Caco-2 (cell line): Measurements from ENCODE around the gene TRIM9. TPM values are rescaled to one million over a fixed set of nuclear protein-coding genes. Genes with fewer than 3 reads are reported as not detected.

Experiments used
- BruUV-seq: library from RNA; stranded (reverse); fragments of 400-500 nt; replicated peaks from 2 replicates; lab custom pipeline; 2021; lab: Mats Ljungman, UMichigan
- CTCF ChIA-PET: fragments of 300-600 bp; sonication (Branson Sonifier 250); formaldehyde crosslinking; loops from one replicate; lab custom pipeline; 2022; ENCODE audit warnings: antibody characterized with exemption; lab: Charles Lee
- POLR2A ChIA-PET: fragments of 300-600 bp; sonication (Branson Sonifier 250); formaldehyde crosslinking; loops from one replicate; lab custom pipeline; 2022; ENCODE audit warnings: antibody characterized with exemption; lab: Charles Lee
- DNase-seq, 2 experiments: peaks; one replicate each; pipeline versions ENCODE4 v3.0.0 to v3.0.0-alpha.2; 2020 to 2022
- H3K27me3 ChIP-seq: replicated peaks from 2 replicates; pipeline ENCODE4 v1.6.0; 2011; ENCODE audit warnings: low read length; ENCODE audit not compliant: control insufficient read depth, insufficient read depth
- H3K36me3 ChIP-seq: 2 replicates; pipeline ENCODE4 v1.5.1; 2011; ENCODE audit warnings: low read length; ENCODE audit not compliant: control insufficient read depth, insufficient read depth
- H3K4me1 ChIP-seq: fragments of 250-450 bp; sonication (Bioruptor Pico); 2 replicates; pipeline ENCODE4 v1.5.1; 2020; ENCODE audit warnings: mild to moderate bottlenecking
- H3K4me3 ChIP-seq: 2 replicates; pipeline ENCODE4 v1.5.1; 2011; ENCODE audit warnings: low read depth, mild to moderate bottlenecking, control low read depth, low read length
- H3K9me3 ChIP-seq: fragments of 250-450 bp; sonication (Bioruptor Pico); 2 replicates; pipeline ENCODE4 v1.5.1; 2020; ENCODE audit warnings: mild to moderate bottlenecking, moderate library complexity
- H3K27ac Mint-ChIP-seq: one replicate; pipeline ENCODE4 v1.8.0; 2022; ENCODE audit warnings: mixed read lengths; ENCODE audit not compliant: unreplicated experiment
- H3K27me3 Mint-ChIP-seq: one replicate; pipeline ENCODE4 v1.8.0; 2022; ENCODE audit warnings: mixed read lengths; ENCODE audit not compliant: insufficient read depth, unreplicated experiment
- H3K36me3 Mint-ChIP-seq: one replicate; pipeline ENCODE4 v1.8.0; 2022; ENCODE audit warnings: mild to moderate bottlenecking, mixed read lengths; ENCODE audit not compliant: insufficient read depth, unreplicated experiment
- H3K4me1 Mint-ChIP-seq: one replicate; pipeline ENCODE4 v1.8.0; 2022; ENCODE audit warnings: low read depth, mixed read lengths; ENCODE audit not compliant: unreplicated experiment
- H3K4me3 Mint-ChIP-seq: one replicate; pipeline ENCODE4 v1.8.0; 2022; ENCODE audit warnings: mild to moderate bottlenecking, moderate library complexity, mixed read lengths; ENCODE audit not compliant: unreplicated experiment
- H3K9me3 Mint-ChIP-seq: one replicate; pipeline ENCODE4 v1.8.0; 2022; ENCODE audit warnings: mixed read lengths; ENCODE audit not compliant: unreplicated experiment
- CTCF ChIP-seq, 2 experiments: fragments of 200-600 bp in 1 of 2; IDR thresholded peaks; 1 replicate in 1 of 2; 2 replicates in 1 of 2; pipeline versions ENCODE4 v1.5.1 to v1.8.0; 2011 to 2022; ENCODE audit warnings: antibody characterized with exemption in 1 of 2, control low read depth in 1 of 2, inconsistent platforms in 1 of 2, low read depth in 1 of 2, low read length in 1 of 2, mild to moderate bottlenecking in 1 of 2, moderate library complexity in 1 of 2; ENCODE audit not compliant: insufficient read depth in 1 of 2, severe bottlenecking in 1 of 2, unreplicated experiment in 1 of 2
- intact Hi-C: fragments of 100-400 bp; cut with micrococcal nuclease; formaldehyde crosslinking; loops from one replicate; pipeline ENCODE4 v1.10.0; 2022; ENCODE audit not compliant: unreplicated experiment
- total RNA-seq: library from RNA; stranded (reverse); gene quantifications from 2 replicates; pipeline ENCODE4 v1.2.3, GENCODE V29; 2022

TRIM9 gene
- total RNA-seq, 1 experiment from 2014 or later = 2.7 TPM

GRCh38 chr14:50967790-50968189, 127.1 kb downstream of the TRIM9 start:
- H3K27me3 Mint-ChIP-seq = no peaks in the 10 kb centered on the region
- no peak overlapping the region for H3K4me3 Mint-ChIP-seq
- H3K27ac Mint-ChIP-seq = no peak overlapping the region
- DNase-seq = no peak
- no peaks in the 10 kb centered on the region for H3K36me3 ChIP-seq
- TF ChIP-seq CTCF (IDR thresholded peaks at IDR 0.05; ENCODE audit: insufficient read depth in 1 of 2, low read depth in 1 of 2, low read length in 1 of 2, severe bottlenecking in 1 of 2, unreplicated experiment in 1 of 2) = no peak
- intact Hi-C loops = no loop called here
- no peaks in the 10 kb centered on the region for H3K9me3 ChIP-seq
- H3K27me3 ChIP-seq = no peaks in the 10 kb centered on the region
- H3K9me3 Mint-ChIP-seq = no peaks in the 10 kb centered on the region
- no peaks in the 10 kb centered on the region for H3K4me1 ChIP-seq
- no peak overlapping the region for H3K4me3 ChIP-seq
- no peaks in the 10 kb centered on the region for H3K4me1 Mint-ChIP-seq
- H3K36me3 Mint-ChIP-seq = no peaks in the 10 kb centered on the region
- ChIA-PET CTCF (no interaction called here), POLR2A (no interaction called here)
- BruUV-seq = no TSS peak

GRCh38 chr14:50967103-50967502, 127.8 kb downstream of the TRIM9 start:
- no peaks in the 10 kb centered on the region for H3K36me3 Mint-ChIP-seq
- BruUV-seq = no TSS peak
- H3K4me1 Mint-ChIP-seq = no peaks in the 10 kb centered on the region
- Histone ChIP-seq H3K9me3 (no peaks in the 10 kb centered on the region), H3K4me1 (no peaks in the 10 kb centered on the region), H3K4me3 (no peak overlapping the region), H3K27me3 (no peaks in the 10 kb centered on the region), H3K36me3 (no peaks in the 10 kb centered on the region)
- no peak for TF ChIP-seq CTCF (IDR thresholded peaks at IDR 0.05; ENCODE audit: insufficient read depth in 1 of 2, low read depth in 1 of 2, low read length in 1 of 2, severe bottlenecking in 1 of 2, unreplicated experiment in 1 of 2)
- POLR2A ChIA-PET = no interaction called here
- no peak overlapping the region for H3K27ac Mint-ChIP-seq
- no peaks in the 10 kb centered on the region for H3K27me3 Mint-ChIP-seq
- no peaks in the 10 kb centered on the region for H3K9me3 Mint-ChIP-seq
- DNase-seq = no peak
- intact Hi-C loops = no loop called here
- H3K4me3 Mint-ChIP-seq = no peak overlapping the region
- CTCF ChIA-PET = no interaction called here

GRCh38 chr14:50964683-50965390, 130.1 kb downstream of the TRIM9 start:
- ChIA-PET CTCF (no interaction called here), POLR2A (interaction anchor here (0.7 kb wide), 1 partner anchor 15 kb away, joined by 3 read pairs; no protein-coding TSS in a partner anchor)
- Histone ChIP-seq H3K9me3 (no peaks in the 10 kb centered on the region), H3K27me3 (no peaks in the 10 kb centered on the region), H3K36me3 (no peaks in the 10 kb centered on the region), H3K4me3 (no peak overlapping the region), H3K4me1 (no peaks in the 10 kb centered on the region)
- Mint-ChIP-seq H3K36me3 (no peaks in the 10 kb centered on the region), H3K27me3 (no peaks in the 10 kb centered on the region), H3K4me1 (no peaks in the 10 kb centered on the region), H3K9me3 (no peaks in the 10 kb centered on the region), H3K4me3 (no peak overlapping the region), H3K27ac (no peak overlapping the region)
- TF ChIP-seq CTCF (IDR thresholded peaks at IDR 0.05; ENCODE audit: insufficient read depth in 1 of 2, low read depth in 1 of 2, low read length in 1 of 2, severe bottlenecking in 1 of 2, unreplicated experiment in 1 of 2) = no peak
- intact Hi-C loops = no loop called here
- BruUV-seq = no TSS peak
- no peak for DNase-seq
